Gastrocnemius medialis (tissue), 4 donors: ENCODE measurements around the gene SRGAP1. TPM values are rescaled to one million over a fixed set of nuclear protein-coding genes. Genes with fewer than 3 reads are reported as not detected.

ENCODE experiments used
- ATAC-seq, 2 donors: fragments of 150-250 bp; one replicate each; pipeline ENCODE4 v1.9.1; 2016
- DNase-seq, 2 donors: peaks; one replicate each; pipeline ENCODE4 v3.0.0-alpha.2; 2019
- H3K27ac ChIP-seq, 4 donors: fragments of 200-600 bp; sonication (generic); 1 replicate in 1 of 4; 2 replicates in 3 of 4; pipeline ENCODE4 v1.5.1; 2016 to 2018; ENCODE audit warnings: mild to moderate bottlenecking in 2 of 4, moderate library complexity in 1 of 4
- H3K27me3 ChIP-seq, 3 donors: fragments of 200-600 bp; sonication (generic) in 2 of 3; 1 replicate in 1 of 3; 2 replicates in 2 of 3; pipeline versions ENCODE4 v1.5.1 to v1.6.0; 2016 to 2019; ENCODE audit warnings: mild to moderate bottlenecking in 1 of 3, moderate library complexity in 1 of 3
- H3K36me3 ChIP-seq, 2 donors: fragments of 200-600 bp; sonication (generic) in 1 of 2; one replicate each; pipeline ENCODE4 v1.5.1; 2017 to 2018
- H3K4me1 ChIP-seq, 2 donors: fragments of 200-600 bp; sonication (generic) in 1 of 2; one replicate each; pipeline ENCODE4 v1.5.1; 2016 to 2017; ENCODE audit warnings: mild to moderate bottlenecking in 2 of 2
- H3K4me3 ChIP-seq, 4 donors: fragments of 200-600 bp; sonication (generic) in 3 of 4; 1 replicate in 1 of 4; 2 replicates in 3 of 4; pipeline ENCODE4 v1.5.1; 2016 to 2019; ENCODE audit warnings: mild to moderate bottlenecking in 2 of 4
- H3K9me3 ChIP-seq, 3 donors: fragments of 200-600 bp; sonication (generic) in 2 of 3; 1 replicate in 1 of 3; 2 replicates in 2 of 3; pipeline ENCODE4 v1.5.1; 2016 to 2019
- CTCF ChIP-seq, 5 experiments: fragments of 450-650 bp in 3 of 5; fragments of 200-600 bp in 2 of 5; sonication (generic) in 2 of 5; IDR thresholded peaks in 4 of 5; conservative IDR thresholded peaks in 1 of 5; 1 replicate in 4 of 5; 2 replicates in 1 of 5; pipeline ENCODE4 v1.5.1; 2016 to 2019; ENCODE audit warnings: antibody characterized with exemption in 5 of 5, mild to moderate bottlenecking in 3 of 5, moderate library complexity in 3 of 5
- POLR2A ChIP-seq, 2 donors: fragments of 450-650 bp; IDR thresholded peaks; one replicate each; pipeline ENCODE4 v1.6.1; 2017; ENCODE audit warnings: antibody characterized with exemption in 2 of 2, mild to moderate bottlenecking in 2 of 2, moderate library complexity in 2 of 2
- in situ Hi-C, 4 donors: fragments of 200-750 bp; cut with MboI; loops; one replicate each; pipeline versions ENCODE4 v1.15.0 to v1.8.0; 2017; ENCODE audit warnings: low sequenced_read_pairs in 4 of 4
- intact Hi-C: fragments of 100-400 bp; cut with DNase I; formaldehyde crosslinking; loops from one replicate; pipeline ENCODE4 v1.15.1; 2023; ENCODE audit warnings: low total_unique reads
- total RNA-seq, 4 donors: library from RNA; depleted of rRNA; stranded (reverse); fragments of >200 nt; gene quantifications; one replicate each; pipeline versions ENCODE4 v1.1.0 to v1.2.3, GENCODE V29; 2016

SRGAP1 gene
- total RNA-seq, 4 donors from 2014 or later, result 0.36 to 0.85 (median 0.66) TPM

GRCh38 chr12:63964301-63964700 is 119.8 kb downstream of the SRGAP1 start:
- no peaks in the 10 kb centered on the region for H3K27me3 ChIP-seq
- no peak overlapping the region for H3K4me3 ChIP-seq
- no peaks in the 10 kb centered on the region for H3K9me3 ChIP-seq
- no peak for ATAC-seq
- no peaks in the 10 kb centered on the region for H3K36me3 ChIP-seq
- no peak for DNase-seq
- TF ChIP-seq CTCF (IDR thresholded peaks at IDR 0.05 in 4 of 5, conservative IDR thresholded peaks at IDR 0.05 in 1 of 5), result no peak
- TF ChIP-seq POLR2A (IDR thresholded peaks at IDR 0.05), result no peak
- H3K4me1 ChIP-seq, result no peaks in the 10 kb centered on the region
- no peak overlapping the region for H3K27ac ChIP-seq
- intact Hi-C loops (no loop called here), in situ Hi-C loops (no loop called here)

GRCh38 chr12:63965936-63966605 is 121.6 kb downstream of the SRGAP1 start:
- Histone ChIP-seq H3K27ac (no peak overlapping the region), H3K4me3 (no peak overlapping the region), H3K27me3 (no peaks in the 10 kb centered on the region), H3K4me1 (no peaks in the 10 kb centered on the region), H3K36me3 (no peaks in the 10 kb centered on the region), H3K9me3 (no peaks in the 10 kb centered on the region)
- ATAC-seq (no peak), DNase-seq (no peak)
- no peak for TF ChIP-seq POLR2A (IDR thresholded peaks at IDR 0.05)
- no peak for TF ChIP-seq CTCF (IDR thresholded peaks at IDR 0.05 in 4 of 5, conservative IDR thresholded peaks at IDR 0.05 in 1 of 5)
- intact Hi-C loops (no loop called here), in situ Hi-C loops (no loop called here)

- in situ Hi-C loops, result no loop called here
- no peak for ATAC-seq
- H3K36me3 ChIP-seq, result no peaks in the 10 kb centered on the region
- DNase-seq, result no peak
- no peak overlapping the region for H3K27ac ChIP-seq
- no peaks in the 10 kb centered on the region for H3K9me3 ChIP-seq
- H3K4me1 ChIP-seq, result no peaks in the 10 kb centered on the region
- TF ChIP-seq CTCF (IDR thresholded peaks at IDR 0.05 in 4 of 5, conservative IDR thresholded peaks at IDR 0.05 in 1 of 5), result no peak
- no peak for TF ChIP-seq POLR2A (IDR thresholded peaks at IDR 0.05)
- H3K4me3 ChIP-seq, result no peak overlapping the region
- H3K27me3 ChIP-seq, result no peaks in the 10 kb centered on the region
- intact Hi-C loops, result no loop called here
Measured at GRCh38 chr12:63966606-63966975, 122.1 kb downstream of the SRGAP1 start.

GRCh38 chr12:63967358-63968145 is 123.1 kb downstream of the SRGAP1 start:
- in situ Hi-C loops, result no loop called here
- DNase-seq (no peak), ATAC-seq (no peak)
- no peak overlapping the region for H3K27ac ChIP-seq
- no peaks in the 10 kb centered on the region for H3K36me3 ChIP-seq
- intact Hi-C loops, result no loop called here
- H3K4me3 ChIP-seq, result no peak overlapping the region
- no peaks in the 10 kb centered on the region for H3K9me3 ChIP-seq
- TF ChIP-seq CTCF (IDR thresholded peaks at IDR 0.05 in 4 of 5, conservative IDR thresholded peaks at IDR 0.05 in 1 of 5) (no peak), POLR2A (IDR thresholded peaks at IDR 0.05) (no peak)
- no peaks in the 10 kb centered on the region for H3K27me3 ChIP-seq
- no peaks in the 10 kb centered on the region for H3K4me1 ChIP-seq
